ENCODE results near the gene ABAT. TPM values are rescaled to one million over a fixed set of nuclear protein-coding genes. Genes with fewer than 3 reads are reported as not detected.

ABAT gene
- total and polyA plus RNA-seq, 2 of the 8 experiments (the other 6 are each of a cell fraction or from before 2014, with no cell fraction given): 6.4 to 8.4 TPM

DNA sequence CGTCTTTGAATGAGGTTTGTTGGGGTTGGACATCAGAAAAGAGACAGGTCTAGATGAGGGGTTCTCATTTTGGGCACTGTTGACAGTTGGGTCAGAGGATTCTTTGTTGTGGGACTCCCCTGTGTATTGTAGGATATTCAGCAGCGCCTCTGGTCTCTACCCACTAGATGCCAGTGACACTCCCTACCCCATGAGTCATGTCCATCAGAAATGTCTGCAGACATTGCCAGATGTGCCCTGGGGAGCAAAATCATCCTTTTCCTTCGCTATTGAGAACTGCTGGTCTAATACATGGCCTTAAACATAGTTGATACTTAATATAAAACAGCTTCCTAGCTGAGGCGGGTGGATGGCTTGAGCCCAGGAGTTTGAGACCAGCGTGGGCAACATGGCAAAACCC is 3.1 kb downstream of the ABAT start (continued):
- TF ChIP-seq SAP30 (IDR thresholded peaks at IDR 0.05; ENCODE audit: insufficient read depth, insufficient replicate concordance, low read length) (no peak), HDAC2 (IDR thresholded peaks at IDR 0.05; ENCODE audit: borderline replicate concordance in 1 of 2, low read depth in 2 of 2, low read length in 2 of 2) (no peak)
- TF ChIP-seq, protein P1, sequence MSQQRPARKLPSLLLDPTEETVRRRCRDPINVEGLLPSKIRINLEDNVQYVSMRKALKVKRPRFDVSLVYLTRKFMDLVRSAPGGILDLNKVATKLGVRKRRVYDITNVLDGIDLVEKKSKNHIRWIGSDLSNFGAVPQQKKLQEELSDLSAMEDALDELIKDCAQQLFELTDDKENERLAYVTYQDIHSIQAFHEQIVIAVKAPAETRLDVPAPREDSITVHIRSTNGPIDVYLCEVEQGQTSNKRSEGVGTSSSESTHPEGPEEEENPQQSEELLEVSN (IDR thresholded peaks at IDR 0.05): no peak
